NOMO-1 treated with DMSO at 0.1 percent for 48 hours (cell line): ENCODE results near the gene CPA4.

Experiments
- DNase-seq: peaks from one replicate; lab custom pipeline; 2025; ENCODE audit not compliant: unreplicated experiment; lab: John Stamatoyannopoulos, UW

Gene CPA4

GRCh38 chr7:130274983-130275591 is 17.9 kb upstream of the CPA4 start:
- DNase-seq, result no peak

DNA sequence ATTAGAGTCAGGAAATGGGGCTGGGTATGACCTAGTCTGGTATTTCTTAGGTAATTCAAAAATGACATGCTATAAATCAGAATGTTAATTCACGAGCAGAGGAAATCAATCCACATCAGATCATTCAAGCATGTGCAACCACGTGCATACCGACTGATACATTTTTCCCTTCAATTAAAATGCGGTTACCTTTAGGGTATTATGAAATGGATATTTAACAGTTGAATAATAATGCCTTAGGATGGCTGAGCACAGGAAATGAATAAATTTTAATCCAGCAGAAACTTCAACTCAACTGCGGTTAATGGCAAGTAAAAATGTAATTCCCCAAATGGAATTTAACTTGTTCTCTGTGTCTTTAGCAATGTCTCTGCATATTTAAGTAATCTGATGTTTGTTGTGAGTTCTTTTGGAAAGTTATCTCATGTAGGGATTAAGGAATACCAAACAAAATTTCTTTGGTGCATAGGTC is 17.1 kb upstream of the CPA4 start:
- no peak for DNase-seq

DNA sequence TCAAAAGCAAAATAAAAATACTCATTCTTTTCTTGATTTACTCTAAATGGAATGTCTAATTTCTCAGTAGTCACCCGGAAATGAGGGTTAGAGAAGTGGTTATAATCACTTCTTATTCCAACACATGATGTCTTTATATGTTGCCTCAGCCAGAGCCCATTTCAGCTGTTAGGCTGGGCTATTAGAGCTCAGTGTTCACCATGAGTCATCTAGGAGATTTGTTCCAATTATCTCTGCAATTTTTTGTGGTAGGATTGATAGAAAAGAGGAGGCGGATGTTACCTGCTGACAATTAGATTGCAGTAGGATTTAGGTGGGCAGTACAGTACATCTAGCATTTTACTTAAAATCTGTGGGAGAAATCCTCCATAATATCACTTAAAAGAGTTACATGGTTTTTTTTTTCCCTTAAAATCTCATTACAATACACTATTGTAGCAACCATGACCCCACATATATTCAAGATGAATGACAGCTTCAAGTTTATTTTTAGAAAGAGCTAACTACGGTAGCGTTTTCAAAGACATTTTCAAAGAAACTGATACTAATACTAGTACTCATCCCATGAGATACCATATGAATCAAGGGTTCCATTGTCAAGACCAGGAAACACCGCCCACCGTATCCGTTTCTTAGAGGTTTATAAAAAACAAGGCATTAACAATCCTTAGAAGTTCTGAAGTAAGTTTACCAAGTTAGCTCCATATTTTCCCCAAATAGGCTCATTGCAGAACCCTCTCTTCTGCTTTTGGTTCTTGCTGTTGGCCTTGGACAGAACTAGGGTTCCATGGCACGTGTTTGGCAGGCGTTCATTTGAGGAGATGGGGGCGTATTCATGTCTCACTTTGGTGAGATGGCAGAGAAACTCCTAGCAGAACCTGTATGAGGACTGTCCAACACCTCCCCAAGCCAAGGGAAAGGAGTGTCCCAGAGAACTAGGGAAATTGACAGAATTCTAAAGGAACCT is 15.9 kb upstream of the CPA4 start:
- DNase-seq, result no peak

GRCh38 chr7:130277763-130278643 is 15.0 kb upstream of the CPA4 start:
- no peak for DNase-seq

DNA sequence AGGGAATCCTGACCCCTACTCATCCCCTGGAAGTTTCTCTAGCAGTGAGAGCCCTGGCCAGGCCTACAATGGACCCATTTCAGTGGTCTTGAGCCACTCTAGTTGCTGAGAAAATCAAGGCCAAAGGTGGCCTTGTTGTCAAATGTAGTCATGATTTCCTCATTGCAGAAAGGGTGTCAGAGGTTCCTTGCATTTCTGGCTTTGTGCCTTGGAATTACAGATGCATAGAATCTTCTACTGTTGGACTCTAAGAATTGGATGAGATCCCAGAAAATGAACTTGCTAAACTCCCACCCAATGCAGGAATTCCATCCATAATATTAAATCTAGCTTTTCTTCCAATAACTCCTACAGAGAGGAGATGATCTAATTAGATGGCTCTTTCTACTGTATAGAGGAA is 14.1 kb upstream of the CPA4 start:
- no peak for DNase-seq

DNA sequence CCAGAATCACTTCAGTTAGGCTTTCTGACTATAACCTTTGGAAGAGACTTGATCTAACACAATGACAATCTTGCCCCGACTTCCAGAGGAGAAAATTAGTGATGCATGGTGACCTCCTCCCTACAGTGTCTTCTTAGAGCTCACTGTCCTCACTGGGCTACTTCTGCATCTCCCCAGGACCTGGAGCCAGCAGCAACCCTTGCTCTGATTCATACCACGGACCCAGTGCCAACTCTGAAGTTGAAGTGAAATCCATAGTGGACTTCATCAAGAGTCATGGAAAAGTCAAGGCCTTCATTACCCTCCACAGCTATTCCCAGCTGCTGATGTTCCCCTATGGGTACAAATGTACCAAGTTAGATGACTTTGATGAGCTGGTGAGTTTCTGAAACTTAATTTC is 13.7 kb upstream of the CPA4 start:
- no peak for DNase-seq

GRCh38 chr7:130279906-130280305 is 13.1 kb upstream of the CPA4 start:
- no peak for DNase-seq

- DNase-seq, result no peak
These were observed 11.7 kb upstream of the CPA4 start for GRCh38 chr7:130281260-130281659.

DNA sequence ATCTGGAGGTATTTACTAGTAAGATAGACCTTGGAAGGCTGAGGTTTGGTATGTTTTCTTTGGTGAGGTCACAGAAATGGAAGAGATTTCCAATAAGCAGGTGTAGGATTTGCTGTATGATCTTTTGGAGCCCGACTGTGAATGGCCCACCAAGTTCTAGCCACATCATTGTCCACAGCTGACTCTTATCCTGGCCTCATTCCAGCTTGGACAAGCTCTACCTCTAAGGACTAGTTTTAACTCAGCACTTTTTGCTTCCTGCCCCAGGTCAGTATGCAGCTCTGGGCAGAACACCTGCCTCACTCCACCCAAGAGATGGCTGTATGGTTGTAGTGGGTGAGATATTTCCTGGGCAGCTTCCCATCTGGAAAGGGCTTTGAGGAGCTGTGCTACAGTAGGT is 6.1 kb upstream of the CPA4 start:
- DNase-seq, result no peak

DNA sequence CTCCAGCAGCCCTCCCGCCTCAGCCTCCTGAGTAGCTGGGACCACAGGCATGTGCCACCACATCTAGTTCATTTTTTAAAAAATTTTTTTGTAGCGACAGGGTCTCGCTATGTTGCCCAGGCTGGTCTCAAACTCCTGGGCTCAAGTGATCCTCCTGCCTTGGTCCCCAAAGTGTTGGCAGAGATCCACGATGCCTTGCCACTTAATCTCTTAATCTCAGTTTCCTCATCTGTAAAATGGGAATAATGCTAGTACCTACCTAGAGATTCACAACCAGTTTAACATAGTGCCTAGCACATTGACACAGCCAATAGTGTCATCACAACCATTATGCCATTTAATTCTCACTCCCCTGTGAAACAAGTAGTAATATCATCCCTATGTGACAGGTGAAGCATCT is 4.8 kb upstream of the CPA4 start:
- DNase-seq, result no peak

GRCh38 chr7:130288829-130289228 is 4.1 kb upstream of the CPA4 start:
- DNase-seq, result no peak

GRCh38 chr7:130289478-130289877 is 3.5 kb upstream of the CPA4 start:
- no peak for DNase-seq

DNA sequence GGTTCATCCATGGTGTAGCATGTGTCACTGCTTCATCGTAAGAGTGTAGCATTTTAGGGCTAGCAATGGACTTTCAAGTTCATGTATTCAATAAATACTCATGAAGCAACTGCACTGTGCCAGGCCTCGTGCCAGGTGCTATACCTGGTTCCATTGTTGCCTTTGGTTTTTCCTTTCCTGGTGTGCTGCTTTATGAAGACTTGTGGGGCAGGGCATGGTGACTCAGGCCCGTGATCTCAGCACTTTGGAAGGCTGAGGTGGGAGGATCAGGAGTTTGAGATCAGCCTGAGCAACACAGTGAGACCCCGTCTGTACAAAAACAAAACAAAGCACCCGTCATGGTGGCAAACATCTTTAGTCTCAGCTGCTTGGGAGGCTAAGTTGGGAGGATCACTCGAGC is 2.2 kb upstream of the CPA4 start:
- DNase-seq, result no peak

DNA sequence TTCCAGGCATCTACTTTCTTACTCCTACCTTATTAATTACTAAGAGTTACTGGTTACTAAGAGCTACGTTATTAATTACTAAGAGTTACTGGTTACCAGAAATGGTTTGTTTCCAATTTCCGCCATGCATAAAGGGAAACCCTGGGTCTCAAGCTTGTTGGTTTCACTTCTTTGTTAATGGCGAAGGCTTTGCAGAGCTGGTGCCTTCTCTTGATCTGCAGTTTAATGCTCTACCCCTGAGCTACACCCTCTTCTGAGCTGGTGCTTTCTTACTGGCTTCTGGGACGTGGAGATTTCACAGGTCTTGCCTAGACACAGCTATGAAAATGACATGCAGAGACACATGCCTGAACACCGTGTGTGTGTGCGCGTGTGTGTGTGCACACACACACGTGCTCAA is 560 bp downstream of the CPA4 start:
- no peak for DNase-seq

- no peak for DNase-seq
These were observed 1.4 kb downstream of the CPA4 start for GRCh38 chr7:130294314-130294713.

GRCh38 chr7:130296221-130296951 is 3.4 kb downstream of the CPA4 start:
- DNase-seq, result no peak

GRCh38 chr7:130297628-130298543 is 4.9 kb downstream of the CPA4 start:
- DNase-seq, result no peak

DNA sequence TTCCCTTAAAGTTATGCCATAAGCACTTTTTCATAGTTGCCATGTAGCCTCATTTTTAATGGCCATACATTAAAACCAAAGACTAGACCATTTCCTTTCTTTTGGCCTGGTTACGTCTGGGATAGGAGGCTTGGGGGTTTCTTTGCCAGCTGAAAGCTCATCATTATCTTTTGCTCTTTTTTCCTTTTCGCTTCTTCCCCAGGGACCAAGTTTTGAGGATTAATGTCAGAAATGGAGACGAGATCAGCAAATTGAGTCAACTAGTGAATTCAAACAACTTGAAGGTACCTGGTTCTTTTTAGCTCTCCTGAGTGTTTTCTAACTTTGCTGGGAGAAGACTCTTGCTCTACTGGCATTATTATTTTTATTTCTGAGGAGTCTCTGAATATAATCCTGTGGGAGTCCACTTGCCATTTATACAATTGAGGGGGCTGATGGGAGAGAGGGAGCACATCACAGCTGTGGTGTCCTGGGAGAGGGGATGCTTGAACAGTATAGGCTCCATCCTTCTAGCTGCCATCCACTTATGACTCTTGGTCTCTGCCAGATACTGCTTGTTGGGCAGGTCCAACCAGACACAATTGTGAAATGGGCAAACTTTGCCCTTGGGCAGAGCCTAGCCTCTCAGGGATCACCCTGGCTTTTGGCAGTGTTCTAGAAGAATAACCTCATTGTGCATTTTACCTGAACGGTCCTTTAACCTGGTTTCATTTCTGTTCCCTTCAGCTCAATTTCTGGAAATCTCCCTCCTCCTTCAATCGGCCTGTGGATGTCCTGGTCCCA is 5.8 kb downstream of the CPA4 start:
- DNase-seq, result no peak

GRCh38 chr7:130299866-130300265 is 6.9 kb downstream of the CPA4 start:
- no peak for DNase-seq
